Activated naive CD8-positive, alpha-beta T cell treated with anti-CD3 and anti-CD28 coated beads, Interleukin-2, amount 10 ng/mL, durations not matched to agents 7 days and 5 days (primary cell): Measurements from ENCODE around the gene IL12RB2. TPM values are rescaled to one million over a fixed set of nuclear protein-coding genes. Genes with fewer than 3 reads are reported as not detected.

Experiments
- ATAC-seq: fragments of 150-1000 bp; cut with Tn5 transposase; one replicate; pipeline ENCODE4 v1.10.0; 2021; ENCODE audit warnings: low read depth, moderate library complexity
- POLR2A ChIA-PET: fragments of 350-600 bp; sonication (Branson Sonifier 250); formaldehyde crosslinking; loops from one replicate; lab custom pipeline; 2021; ENCODE audit warnings: antibody characterized with exemption; lab: Charles Lee
- DNase-seq: peaks from one replicate; pipeline ENCODE4 v3.0.0; 2021
- H3K27ac Mint-ChIP-seq: one replicate; pipeline ENCODE4 v1.8.0; 2022; ENCODE audit warnings: mild to moderate bottlenecking, mixed read lengths
- H3K27me3 Mint-ChIP-seq: one replicate; pipeline ENCODE4 v1.8.0; 2022; ENCODE audit warnings: mild to moderate bottlenecking, moderate library complexity, mixed read lengths
- H3K36me3 Mint-ChIP-seq: one replicate; pipeline ENCODE4 v1.8.0; 2021; ENCODE audit warnings: mild to moderate bottlenecking, mixed read lengths
- H3K4me1 Mint-ChIP-seq: one replicate; pipeline ENCODE4 v1.8.0; 2021; ENCODE audit warnings: mixed read lengths
- H3K4me3 Mint-ChIP-seq: one replicate; pipeline ENCODE4 v1.8.0; 2022; ENCODE audit warnings: mild to moderate bottlenecking, moderate library complexity, mixed read lengths
- H3K9me3 Mint-ChIP-seq: one replicate; pipeline ENCODE4 v1.8.0; 2021; ENCODE audit warnings: mixed read lengths
- total RNA-seq, 2 experiments: library from RNA; stranded (reverse); gene quantifications; one replicate each; pipeline ENCODE4 v1.2.3, GENCODE V29; 2021

The IL12RB2 gene
- total RNA-seq, 2 experiments from 2014 or later, result 14.5 to 15.2 TPM

GRCh38 chr1:67420835-67421492 lies 113.3 kb downstream of the IL12RB2 start:
- DNase-seq (no peak), ATAC-seq (no peak)
- no peaks in the 10 kb centered on the region for H3K9me3 Mint-ChIP-seq
- POLR2A ChIA-PET, result interaction anchor here (0.7 to 1.4 kb wide), 4 partner anchors 9 to 62 kb away, joined by 3 to 4 read pairs (median 4); partner anchors contain the start of gene SERBP1
- no peak overlapping the region for H3K27ac Mint-ChIP-seq
- H3K4me1 Mint-ChIP-seq, result peaks cover 57% of the 10 kb centered on the region
- no peaks in the 10 kb centered on the region for H3K27me3 Mint-ChIP-seq
- H3K36me3 Mint-ChIP-seq, result peaks cover 69% of the 10 kb centered on the region
- H3K4me3 Mint-ChIP-seq, result no peak overlapping the region

- Mint-ChIP-seq H3K27ac (peak overlapping the region; percentile 16), H3K27me3 (no peaks in the 10 kb centered on the region), H3K4me1 (peaks cover 49% of the 10 kb centered on the region), H3K36me3 (peaks cover 57% of the 10 kb centered on the region), H3K4me3 (peak overlapping the region; percentile 90), H3K9me3 (no peaks in the 10 kb centered on the region)
- ATAC-seq (no peak), DNase-seq (no peak)
- POLR2A ChIA-PET, result interaction anchor here (1.1 to 1.2 kb wide), 2 partner anchors 9 to 12 kb away, joined by 3 to 5 read pairs; no protein-coding TSS in a partner anchor
Measured at GRCh38 chr1:67427465-67427864, 119.8 kb downstream of the IL12RB2 start.

- Mint-ChIP-seq H3K36me3 (peaks cover 52% of the 10 kb centered on the region), H3K4me1 (peaks cover 48% of the 10 kb centered on the region), H3K27ac (peak overlapping the region; percentile 11), H3K27me3 (no peaks in the 10 kb centered on the region), H3K9me3 (no peaks in the 10 kb centered on the region), H3K4me3 (peak overlapping the region; percentile 90)
- POLR2A ChIA-PET, result interaction anchor here (1.1 to 3.1 kb wide), 4 partner anchors 9 to 95 kb away, joined by 3 to 11 read pairs (median 7); no protein-coding TSS in a partner anchor
- ATAC-seq (no peak), DNase-seq (no peak)
Measured at GRCh38 chr1:67427947-67428346, 120.3 kb downstream of the IL12RB2 start.

GRCh38 chr1:67429011-67429527 lies 121.4 kb downstream of the IL12RB2 start:
- H3K4me1 Mint-ChIP-seq, result peaks cover 52% of the 10 kb centered on the region
- H3K9me3 Mint-ChIP-seq, result no peaks in the 10 kb centered on the region
- ATAC-seq, result no peak
- H3K27ac Mint-ChIP-seq, result peak overlapping the region; percentile 97
- peaks cover 43% of the 10 kb centered on the region for H3K36me3 Mint-ChIP-seq
- DNase-seq, result peak; percentile 41
- POLR2A ChIA-PET, result interaction anchor here (0.6 to 3.1 kb wide), 12 partner anchors 8 to 504 kb away, joined by 3 to 11 read pairs (median 5); partner anchors contain the start of genes DNAI4, GADD45A and MIER1
- no peaks in the 10 kb centered on the region for H3K27me3 Mint-ChIP-seq
- H3K4me3 Mint-ChIP-seq, result peak overlapping the region; percentile 90

- Mint-ChIP-seq H3K36me3 (peaks cover 39% of the 10 kb centered on the region), H3K4me1 (peaks cover 51% of the 10 kb centered on the region), H3K27me3 (no peaks in the 10 kb centered on the region), H3K9me3 (no peaks in the 10 kb centered on the region), H3K27ac (peak overlapping the region; percentile 97), H3K4me3 (peak overlapping the region; percentile 90)
- POLR2A ChIA-PET, result interaction anchor here (1.1 to 3.1 kb wide), 11 partner anchors 9 to 505 kb away, joined by 3 to 11 read pairs (median 5); partner anchors contain the start of genes DNAI4, GADD45A and MIER1
- DNase-seq (peak; percentile 58), ATAC-seq (peak; percentile 8)
Measured at GRCh38 chr1:67429528-67430357, 122.1 kb downstream of the IL12RB2 start.

GRCh38 chr1:67430358-67431155 lies 122.9 kb downstream of the IL12RB2 start, which contains the start of gene SERBP1:
Gene SERBP1 (minus strand): TSS chr1:67430402. CDS start chr1:67430300, 102 bp downstream.
- peak within 1 kb of the TSS; percentile 90 for H3K4me3 Mint-ChIP-seq
- ATAC-seq (peak; percentile 89), DNase-seq (peak; percentile 93)
- H3K4me1 Mint-ChIP-seq, result peaks cover 46% of the 10 kb centered on the region
- peaks cover 33% of the 10 kb centered on the region for H3K36me3 Mint-ChIP-seq
- no peaks in the 10 kb centered on the region for H3K9me3 Mint-ChIP-seq
- POLR2A ChIA-PET, result interaction anchor here (1.1 to 3.1 kb wide), 14 partner anchors 9 to 506 kb away, joined by 3 to 11 read pairs (median 5); partner anchors contain the start of genes DNAI4, GADD45A, IL12RB2 and MIER1
- H3K27ac Mint-ChIP-seq, result peak within 1 kb of the TSS; percentile 97
- no peaks in the 10 kb centered on the region for H3K27me3 Mint-ChIP-seq

GRCh38 chr1:67431156-67431765 lies 123.6 kb downstream of the IL12RB2 start:
- Mint-ChIP-seq H3K4me1 (peaks cover 39% of the 10 kb centered on the region), H3K9me3 (no peaks in the 10 kb centered on the region), H3K27me3 (no peaks in the 10 kb centered on the region), H3K4me3 (peak overlapping the region; percentile 90), H3K36me3 (peaks cover 26% of the 10 kb centered on the region), H3K27ac (peak overlapping the region; percentile 97)
- no peak for ATAC-seq
- POLR2A ChIA-PET, result interaction anchor here (0.6 to 3.1 kb wide), 8 partner anchors 92 to 506 kb away, joined by 3 to 11 read pairs (median 5); partner anchors contain the start of genes DNAI4, GADD45A, IL12RB2 and MIER1
- DNase-seq, result no peak

GRCh38 chr1:67431869-67432578 lies 124.4 kb downstream of the IL12RB2 start:
- no peaks in the 10 kb centered on the region for H3K9me3 Mint-ChIP-seq
- H3K27ac Mint-ChIP-seq, result peak overlapping the region; percentile 97
- ATAC-seq (no peak), DNase-seq (no peak)
- H3K36me3 Mint-ChIP-seq, result peaks cover 23% of the 10 kb centered on the region
- peak overlapping the region; percentile 90 for H3K4me3 Mint-ChIP-seq
- H3K27me3 Mint-ChIP-seq, result peaks cover 2% of the 10 kb centered on the region
- H3K4me1 Mint-ChIP-seq, result peaks cover 35% of the 10 kb centered on the region
- POLR2A ChIA-PET, result interaction anchor here (0.6 to 2.1 kb wide), 4 partner anchors 93 to 507 kb away, joined by 5 to 6 read pairs (median 5); partner anchors contain the start of genes DNAI4, IL12RB2 and MIER1

GRCh38 chr1:67432745-67433144 lies 125.1 kb downstream of the IL12RB2 start:
- H3K4me3 Mint-ChIP-seq, result no peak overlapping the region
- POLR2A ChIA-PET, result interaction anchor here (2.1 kb wide), 1 partner anchor 503 kb away, joined by 6 read pairs; no protein-coding TSS in a partner anchor
- no peak for DNase-seq
- no peak overlapping the region for H3K27ac Mint-ChIP-seq
- H3K4me1 Mint-ChIP-seq, result peaks cover 28% of the 10 kb centered on the region
- no peaks in the 10 kb centered on the region for H3K9me3 Mint-ChIP-seq
- no peak for ATAC-seq
- H3K36me3 Mint-ChIP-seq, result peaks cover 16% of the 10 kb centered on the region
- H3K27me3 Mint-ChIP-seq, result peaks cover 2% of the 10 kb centered on the region

- H3K27me3 Mint-ChIP-seq, result peaks cover 2% of the 10 kb centered on the region
- H3K36me3 Mint-ChIP-seq, result peaks cover 6% of the 10 kb centered on the region
- no peak overlapping the region for H3K27ac Mint-ChIP-seq
- no peaks in the 10 kb centered on the region for H3K9me3 Mint-ChIP-seq
- H3K4me3 Mint-ChIP-seq, result no peak overlapping the region
- ATAC-seq, result no peak
- POLR2A ChIA-PET, result interaction anchor here (0.7 kb wide), 1 partner anchor 15 kb away, joined by 4 read pairs; no protein-coding TSS in a partner anchor
- no peak for DNase-seq
- H3K4me1 Mint-ChIP-seq, result peaks cover 25% of the 10 kb centered on the region
Measured at GRCh38 chr1:67433837-67434236, 126.2 kb downstream of the IL12RB2 start.

GRCh38 chr1:67434491-67434890 lies 126.8 kb downstream of the IL12RB2 start:
- POLR2A ChIA-PET, result interaction anchor here (0.7 kb wide), 1 partner anchor 15 kb away, joined by 4 read pairs; no protein-coding TSS in a partner anchor
- Mint-ChIP-seq H3K9me3 (no peaks in the 10 kb centered on the region), H3K27ac (no peak overlapping the region), H3K4me1 (peaks cover 25% of the 10 kb centered on the region), H3K27me3 (peaks cover 2% of the 10 kb centered on the region), H3K4me3 (no peak overlapping the region), H3K36me3 (peaks cover 2% of the 10 kb centered on the region)
- no peak for ATAC-seq
- no peak for DNase-seq
